ENCODE results near the gene FYN. TPM values are rescaled to one million over a fixed set of nuclear protein-coding genes. Genes with fewer than 3 reads are reported as not detected.

Gene FYN
- total and polyA plus RNA-seq, 2 of the 13 experiments (the other 11 are each of a cell fraction or from before 2014, with no cell fraction given): 15.5 to 24.6 TPM

GRCh38 chr6:111747829-111748228, 125.4 kb downstream of the FYN start:
- WGBS (ENCODE audit: low lambda C conversion rate): 82% methylated on average over 5 of the region's 5 CpGs
- Histone ChIP-seq H2AFZ (ENCODE audit: low read length) (no peak overlapping the region), H3K27ac (ENCODE audit: extremely low read length, insufficient read depth, low read length) (no peak overlapping the region), H3K79me2 (ENCODE audit: insufficient read depth, low read length) (no peaks in the 10 kb centered on the region), H4K20me1 (ENCODE audit: insufficient read depth, low read length) (no peaks in the 10 kb centered on the region), H3K27me3 (ENCODE audit: control insufficient read depth in 1 of 2, insufficient read depth in 2 of 2, low read length in 2 of 2) (no peaks in the 10 kb centered on the region), H3K9me3 (ENCODE audit: low read length) (no peaks in the 10 kb centered on the region), H3K36me3 (replicated peaks in 1 of 2; ENCODE audit: control insufficient read depth in 1 of 2, insufficient read depth in 2 of 2, low read length in 2 of 2) (no peaks in the 10 kb centered on the region), H3K4me2 (ENCODE audit: low read depth, low read length) (no peak overlapping the region), H3K4me3 (replicated peaks in 1 of 3; ENCODE audit: insufficient read depth in 1 of 3, low read depth in 2 of 3, low read length in 3 of 3) (no peak overlapping the region), H3K9ac (ENCODE audit: insufficient read depth, low read depth, low read length) (no peak overlapping the region), H3K4me1 (ENCODE audit: insufficient read depth, low read length) (no peaks in the 10 kb centered on the region)
- ChIA-PET POLR2A (no interaction called here), CTCF (ENCODE audit: low intra/inter-chr PET ratio, low total read pairs) (no interaction called here)
- FAIRE-seq: peak; percentile 8
- no TSS peak for BruUV-seq (replicated peaks)
- intact Hi-C loops (cut with micrococcal nuclease; ENCODE audit: unreplicated experiment): no loop called here
- no peak for ATAC-seq
- DNase-seq (ENCODE audit: low spot score): no peak
- in situ Hi-C loops (cut with HindIII; ENCODE audit: extremely low pct_ligation_motif_present, low pct_unique_long_range_greater_than_20kb): no loop called here
- TF ChIP-seq ZNF558 (CRISPR knock-in tag; IDR thresholded peaks at IDR 0.05; ENCODE audit: borderline replicate concordance) (no peak), HOXA7 (CRISPR knock-in tag; IDR thresholded peaks at IDR 0.05) (no peak)

- Histone ChIP-seq H3K9ac (ENCODE audit: insufficient read depth, low read depth, low read length) (no peak overlapping the region), H3K4me1 (ENCODE audit: insufficient read depth, low read length) (no peaks in the 10 kb centered on the region), H2AFZ (ENCODE audit: low read length) (no peak overlapping the region), H3K4me3 (replicated peaks in 1 of 3; ENCODE audit: insufficient read depth in 1 of 3, low read depth in 2 of 3, low read length in 3 of 3) (no peak overlapping the region), H3K9me3 (ENCODE audit: low read length) (no peaks in the 10 kb centered on the region), H4K20me1 (ENCODE audit: insufficient read depth, low read length) (no peaks in the 10 kb centered on the region), H3K36me3 (replicated peaks in 1 of 2; ENCODE audit: control insufficient read depth in 1 of 2, insufficient read depth in 2 of 2, low read length in 2 of 2) (no peaks in the 10 kb centered on the region), H3K4me2 (ENCODE audit: low read depth, low read length) (no peak overlapping the region), H3K27ac (ENCODE audit: extremely low read length, insufficient read depth, low read length) (no peak overlapping the region), H3K27me3 (ENCODE audit: control insufficient read depth in 1 of 2, insufficient read depth in 2 of 2, low read length in 2 of 2) (no peaks in the 10 kb centered on the region), H3K79me2 (ENCODE audit: insufficient read depth, low read length) (no peaks in the 10 kb centered on the region)
- in situ Hi-C loops (cut with HindIII; ENCODE audit: extremely low pct_ligation_motif_present, low pct_unique_long_range_greater_than_20kb) (no loop called here), intact Hi-C loops (cut with micrococcal nuclease; ENCODE audit: unreplicated experiment) (no loop called here)
- BruUV-seq (replicated peaks): no TSS peak
- CTCF ChIA-PET (ENCODE audit: low intra/inter-chr PET ratio, low total read pairs): no interaction called here
- DNase-seq (ENCODE audit: low spot score): no peak
- 72% methylated on average over 6 of the region's 6 CpGs for WGBS (ENCODE audit: low lambda C conversion rate)
- POLR2A ChIA-PET: no interaction called here
- no peak for FAIRE-seq
- no peak for ATAC-seq
- TF ChIP-seq FOXA1 (IDR thresholded peaks at IDR 0.05) (no peak), FOXA1 (CRISPR knock-in tag; IDR thresholded peaks at IDR 0.05) (no peak), TGIF2 (CRISPR knock-in tag; IDR thresholded peaks at IDR 0.05) (no peak), PAF1 (CRISPR knock-in tag; IDR thresholded peaks at IDR 0.05) (no peak)
Observed at GRCh38 chr6:111747396-111747795, 125.9 kb downstream of the FYN start.

Data from HepG2 (cell line).